Activated CD4-positive, CD25-positive, alpha-beta regulatory T cell treated with anti-CD3 and anti-CD28 coated beads, Interleukin-2, amount 50 U/mL, for 16 hours (primary cell): ENCODE results near the gene KIAA0513.
"Not testable (repeated sequence)": the region's sequence is repeated elsewhere in the genome, so short reads cannot be mapped to it uniquely, and the experiment has no call there.

Experiments
- DNase-seq: peaks from one replicate; pipeline ENCODE4 v3.0.0-alpha.2; 2020; ENCODE audit warnings: low read depth, low spot score

KIAA0513 gene

DNA sequence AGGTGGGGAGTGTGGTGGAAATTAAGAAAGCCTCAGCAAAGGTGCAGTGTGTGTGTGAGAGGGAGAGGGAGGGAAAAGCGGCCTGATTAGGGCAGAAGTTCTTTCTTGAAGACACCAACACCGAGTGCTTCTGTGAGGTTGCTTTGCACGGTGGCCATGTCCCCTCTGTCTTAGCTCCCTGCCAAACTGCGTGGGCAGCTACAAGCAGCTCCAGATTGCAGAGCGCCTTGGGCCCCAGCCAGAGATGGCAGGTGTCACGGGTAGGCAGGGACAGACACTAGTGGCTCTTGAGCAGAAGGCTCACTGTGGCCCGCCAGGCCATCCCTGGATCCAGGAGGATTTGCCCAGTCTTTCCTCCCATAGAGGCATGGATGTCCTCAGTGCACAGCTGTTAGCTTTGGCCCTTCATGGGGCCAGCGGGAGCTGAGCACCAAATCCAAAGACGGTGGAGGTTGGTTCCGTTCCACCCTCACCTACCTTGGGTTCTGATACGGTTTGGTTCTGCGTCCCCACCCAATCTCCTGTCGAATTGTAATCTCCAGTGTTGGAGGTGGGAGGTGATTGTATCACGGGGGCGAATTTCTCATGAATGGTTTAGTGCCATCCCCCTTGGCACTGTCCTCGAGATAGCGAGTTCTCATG, 21.4 kb downstream of the KIAA0513 start:
- DNase-seq: no peak

- DNase-seq: no peak
Observed at GRCh38 chr16:85049706-85050305, 22.2 kb downstream of the KIAA0513 start.

- no peak for DNase-seq
Observed at GRCh38 chr16:85051067-85051581, 23.5 kb downstream of the KIAA0513 start.

- DNase-seq: no peak
Observed at GRCh38 chr16:85051683-85052082, 24.1 kb downstream of the KIAA0513 start.

- no peak for DNase-seq
Observed at GRCh38 chr16:85052536-85052935, 24.9 kb downstream of the KIAA0513 start.

- not testable (repeated sequence) for DNase-seq
Observed at GRCh38 chr16:85054321-85054720, 26.7 kb downstream of the KIAA0513 start.

DNA sequence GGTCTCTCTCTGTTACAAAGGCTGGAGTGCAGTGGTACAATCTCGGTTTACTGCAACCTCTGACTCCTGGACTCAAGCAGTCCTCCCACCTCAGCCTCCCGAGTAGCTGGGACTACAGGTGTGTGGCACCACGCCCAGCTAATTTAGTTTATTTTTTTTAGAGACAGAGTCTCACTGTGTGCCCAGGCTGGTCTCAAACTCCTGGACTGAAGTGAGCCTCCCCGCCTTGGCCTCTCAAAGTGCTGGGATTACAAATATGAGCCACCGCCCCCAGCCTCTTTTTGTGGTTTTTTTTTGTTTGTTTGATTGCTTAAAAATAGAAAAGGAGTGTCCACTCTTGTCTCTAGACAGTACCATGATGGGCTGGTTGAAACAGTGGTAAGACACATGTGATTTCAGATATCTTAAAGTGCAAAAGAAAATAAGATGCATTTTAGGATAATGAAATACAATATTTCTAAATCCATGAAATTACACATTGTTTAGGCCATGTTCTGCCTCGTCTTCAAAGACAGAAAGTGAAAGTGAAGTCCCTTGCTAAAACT, 27.4 kb downstream of the KIAA0513 start:
- DNase-seq: no peak

GRCh38 chr16:85055493-85056210, 28.1 kb downstream of the KIAA0513 start:
- peak; percentile 33 for DNase-seq

DNA sequence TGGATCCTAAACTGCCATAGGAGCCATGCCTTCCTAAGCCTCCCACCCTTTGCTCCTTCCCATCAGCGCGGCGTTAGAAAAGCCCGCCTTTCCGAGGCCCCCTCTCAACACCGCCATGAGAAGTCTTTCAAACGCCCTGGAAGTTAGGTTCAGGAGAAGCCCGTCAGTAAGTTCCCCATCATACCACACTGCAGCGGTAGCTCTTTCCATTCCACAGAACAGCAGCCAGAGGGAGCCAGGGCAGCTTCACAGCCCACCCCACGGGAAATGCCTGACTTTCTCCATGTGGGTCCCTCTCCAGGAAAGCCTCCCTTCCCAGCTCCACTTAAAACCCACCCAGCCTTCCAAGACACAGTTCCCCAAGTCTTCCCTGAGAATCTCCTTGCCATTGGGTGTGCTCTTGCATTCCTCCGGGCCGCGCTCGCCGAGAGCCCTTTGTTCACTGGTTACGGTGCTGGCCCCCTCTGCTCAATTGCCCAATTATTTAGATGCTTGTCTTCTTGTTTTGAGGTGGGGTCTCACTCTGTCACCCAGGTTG, 28.7 kb downstream of the KIAA0513 start:
- no peak for DNase-seq

DNA sequence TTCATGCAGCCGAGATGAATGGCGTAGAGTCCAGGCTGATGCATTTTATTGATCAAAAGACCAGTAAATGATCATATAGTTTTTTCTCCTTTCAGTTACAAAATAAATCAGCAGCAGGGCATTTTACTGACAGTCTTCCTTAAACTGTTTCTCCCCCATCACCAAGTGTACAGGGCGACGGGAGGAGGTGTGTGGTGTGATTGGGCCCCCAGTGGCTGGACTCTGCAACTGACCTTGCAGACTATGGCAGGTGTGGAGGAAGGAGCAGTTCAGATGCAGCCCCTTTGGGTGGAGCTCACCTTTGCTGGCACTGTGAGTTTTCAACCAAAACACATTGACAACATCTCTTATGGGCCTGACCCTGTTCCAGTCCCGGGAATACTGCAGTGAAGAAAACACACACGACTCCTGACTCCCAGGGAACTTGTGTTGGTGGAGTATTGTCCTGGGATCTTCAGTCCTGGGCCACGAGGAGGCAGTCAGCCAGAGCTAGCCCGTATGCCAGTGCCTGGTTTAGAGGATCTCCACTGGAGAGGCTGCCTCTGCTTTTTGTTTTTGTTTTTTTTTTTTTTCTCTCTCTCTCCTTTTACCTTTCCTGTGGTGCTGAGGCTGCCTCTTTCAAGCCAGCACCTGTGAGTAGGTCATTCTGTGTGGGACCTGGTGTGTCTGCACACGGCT, 29.8 kb downstream of the KIAA0513 start:
- no peak for DNase-seq

- no peak for DNase-seq
Observed at GRCh38 chr16:85057948-85058347, 30.4 kb downstream of the KIAA0513 start.

DNA sequence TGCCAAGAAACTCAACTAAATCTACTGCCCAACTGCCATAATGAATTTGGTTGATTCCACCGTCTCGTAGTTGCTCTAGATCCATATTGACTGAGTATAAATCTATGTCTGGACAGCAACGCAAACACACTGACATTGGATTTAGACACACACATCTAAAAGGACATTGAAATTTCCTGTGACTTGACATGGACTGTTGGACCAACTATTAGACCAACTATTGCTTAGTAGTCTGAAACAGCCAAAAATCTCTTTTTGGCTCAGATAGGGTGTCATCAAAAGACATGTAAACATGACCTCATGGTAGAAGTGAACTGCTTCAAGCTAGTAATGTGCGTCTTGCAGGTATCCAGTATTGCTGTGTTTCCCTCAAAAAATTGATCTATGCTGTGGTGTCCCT, 31.3 kb downstream of the KIAA0513 start:
- DNase-seq: no peak

GRCh38 chr16:85061566-85061965, 34.0 kb downstream of the KIAA0513 start:
- DNase-seq: no peak

- DNase-seq: no peak
Observed at GRCh38 chr16:85062323-85062722, 34.7 kb downstream of the KIAA0513 start.

DNA sequence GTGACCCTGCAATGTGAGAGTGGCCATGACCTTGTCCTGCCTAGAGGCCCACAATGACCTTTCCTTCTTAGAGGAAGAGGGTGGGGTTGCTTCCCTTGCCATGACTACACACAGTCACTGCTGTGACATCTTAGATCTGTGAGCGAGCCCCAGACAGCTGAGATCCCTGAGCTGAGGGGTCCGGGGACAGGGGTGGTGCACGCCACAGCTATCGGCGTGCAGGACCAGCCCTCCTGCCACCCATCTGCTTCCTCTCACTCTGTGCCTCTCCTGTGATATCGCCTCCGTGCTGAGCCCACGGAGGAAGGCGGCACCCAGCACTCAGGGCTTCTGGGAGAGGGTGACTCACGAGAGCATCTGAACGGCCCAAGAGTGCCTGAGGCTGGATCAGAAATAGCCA, 35.2 kb downstream of the KIAA0513 start:
- DNase-seq: no peak

- DNase-seq: no peak
Observed at GRCh38 chr16:85064186-85064585, 36.6 kb downstream of the KIAA0513 start.

DNA sequence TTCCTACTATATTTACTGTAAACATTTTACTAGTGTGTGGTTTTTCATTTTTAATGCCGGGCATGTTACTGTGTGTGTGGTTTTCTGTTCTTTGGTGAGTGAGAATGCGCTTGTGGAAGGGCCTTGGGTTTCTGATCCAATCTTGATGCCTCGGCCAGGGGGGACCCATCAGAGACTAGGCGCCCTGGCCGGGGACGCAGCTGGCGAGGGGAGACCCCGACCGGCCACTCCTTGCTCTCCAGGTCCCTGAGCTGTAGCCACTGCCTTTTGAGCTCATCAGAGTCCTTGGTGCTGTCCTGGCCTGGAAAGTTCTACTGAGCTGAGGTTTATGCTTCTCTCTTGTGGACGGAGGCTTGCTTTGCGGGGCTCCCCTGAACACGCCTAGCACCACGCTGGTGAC, 37.5 kb downstream of the KIAA0513 start:
- DNase-seq: no peak

- DNase-seq: no peak
Observed at GRCh38 chr16:85066346-85066885, 38.8 kb downstream of the KIAA0513 start.

GRCh38 chr16:85067024-85067423, 39.4 kb downstream of the KIAA0513 start:
- no peak for DNase-seq

GRCh38 chr16:85067426-85067825, 39.8 kb downstream of the KIAA0513 start:
- DNase-seq: no peak

GRCh38 chr16:85068746-85069145, 41.2 kb downstream of the KIAA0513 start:
- no peak for DNase-seq
